ENCODE results near the gene USP15.
A peak's percentile ranks its signal among the peaks of the same experiment; 100 is the strongest.

The USP15 gene

DNA sequence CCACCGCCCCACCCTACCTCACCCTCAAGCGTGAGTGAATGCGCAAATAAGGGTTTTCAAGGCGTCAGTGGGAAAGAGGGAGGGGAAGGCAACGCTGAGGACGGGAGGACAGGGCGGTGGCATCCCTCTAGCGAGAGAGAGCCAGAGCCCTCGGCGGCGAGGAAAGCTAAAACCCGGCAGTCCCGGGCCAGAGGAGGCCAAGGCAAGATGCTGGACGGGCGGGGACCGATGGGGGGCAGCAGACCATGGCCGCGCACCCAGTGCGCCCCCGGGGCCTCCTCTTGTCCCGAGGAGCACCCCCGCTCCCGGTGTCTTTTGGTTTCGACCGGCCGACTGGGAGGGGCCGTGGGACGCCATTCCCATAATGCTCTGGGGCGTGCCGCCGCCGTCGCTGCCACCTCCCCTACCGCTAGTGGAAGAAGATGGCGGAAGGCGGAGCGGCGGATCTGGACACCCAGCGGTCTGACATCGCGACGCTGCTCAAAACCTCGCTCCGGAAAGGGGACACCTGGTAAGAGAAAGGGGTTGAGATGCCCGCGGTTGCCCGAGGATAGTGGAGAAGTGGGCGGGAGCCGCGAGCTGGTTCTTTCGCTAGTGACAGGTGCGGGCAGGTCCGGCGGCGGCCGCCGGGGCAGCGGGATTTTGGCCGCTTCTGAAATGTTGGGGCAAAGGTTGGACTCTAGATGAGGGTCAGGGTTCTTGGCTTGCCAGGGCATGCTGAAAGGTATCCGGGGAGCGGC lies at the start of gene USP15:
TSS of gene USP15 (plus strand) at position 412 of the 740 bp plus-strand sequence. CDS start at position 423, 11 bp downstream.
- peak; percentile 93 for DNase-seq (ENCODE audit: low read depth)

DNA sequence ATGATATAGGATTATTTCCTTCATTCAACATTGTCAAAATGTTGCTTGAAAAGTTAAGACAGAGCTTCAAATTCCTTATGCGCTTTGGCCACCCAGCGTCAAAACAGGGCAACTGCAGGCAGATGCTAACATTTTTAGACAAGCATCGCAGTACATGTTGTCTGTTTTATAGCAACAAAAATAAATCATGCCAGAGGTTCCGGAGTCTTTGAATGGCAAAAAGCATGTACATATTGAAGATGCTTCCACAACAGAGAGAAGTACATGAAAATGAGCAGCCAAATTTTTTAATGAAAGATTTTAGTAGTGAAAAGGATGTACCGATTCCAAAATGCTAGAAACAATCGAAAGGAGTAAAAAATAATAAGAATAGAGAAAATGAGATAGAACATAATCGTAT lies 49.8 kb upstream of the USP15 start:
- peak; percentile 18 for DNase-seq (ENCODE audit: low read depth)

DNA sequence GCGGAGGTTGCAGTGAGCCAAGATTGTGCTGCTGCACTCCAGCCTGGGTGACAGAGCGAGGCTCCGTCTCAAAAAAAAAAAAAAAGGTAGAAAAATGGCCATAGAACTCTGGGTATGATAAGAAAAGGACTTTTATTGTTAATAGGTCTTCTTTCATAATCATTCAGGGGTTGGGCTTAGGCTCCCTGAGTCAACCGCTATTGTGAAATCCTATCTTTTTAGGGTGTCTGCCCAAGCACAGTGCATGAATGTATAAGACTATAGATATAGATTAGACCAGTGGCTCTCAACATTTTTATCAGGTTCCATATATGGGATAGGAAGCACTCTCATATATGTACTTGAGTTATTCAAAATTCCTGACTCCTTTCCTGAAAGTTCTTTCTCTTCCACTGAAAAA lies 48.7 kb upstream of the USP15 start:
- DNase-seq (ENCODE audit: low read depth) = no peak

DNA sequence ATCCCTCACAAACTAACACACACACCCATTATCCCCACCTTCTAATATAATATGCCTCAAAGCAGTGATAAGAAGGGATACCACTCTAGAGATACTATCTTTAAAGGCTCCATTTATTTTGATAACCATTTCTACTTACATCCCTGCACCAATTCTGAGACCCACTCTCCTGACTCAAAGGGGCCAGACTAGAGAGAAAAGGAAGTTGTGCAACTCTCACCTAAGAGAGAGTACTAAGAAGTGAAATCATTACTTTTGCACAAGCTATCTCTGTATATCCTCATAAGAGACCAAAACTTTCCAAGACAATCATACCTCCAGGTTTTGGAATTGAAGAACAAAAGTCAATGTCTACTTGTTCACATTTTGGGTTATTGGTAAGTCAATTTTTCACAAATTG lies 45.4 kb upstream of the USP15 start:
- no peak for DNase-seq (ENCODE audit: low read depth)

DNA sequence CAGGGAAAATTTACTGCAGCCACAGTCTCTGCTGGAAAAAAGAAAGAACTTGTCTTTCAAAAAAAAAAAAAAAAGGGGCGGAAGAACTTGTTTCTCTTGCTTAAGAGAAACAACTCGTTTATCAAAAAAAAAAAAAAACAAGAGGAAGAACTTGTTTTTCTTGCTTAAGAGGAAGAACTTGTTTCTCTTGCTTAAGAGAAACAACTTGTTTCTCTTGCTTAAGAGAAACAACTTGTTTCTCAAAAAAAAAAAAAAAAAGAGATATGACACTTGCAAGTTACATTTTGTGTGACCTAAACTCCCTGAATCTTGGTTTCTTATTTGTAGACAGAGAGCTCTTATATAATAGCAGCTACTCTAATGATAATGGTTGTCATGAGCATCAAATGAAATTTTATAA lies 44.7 kb upstream of the USP15 start:
- DNase-seq (ENCODE audit: low read depth) = no peak

DNA sequence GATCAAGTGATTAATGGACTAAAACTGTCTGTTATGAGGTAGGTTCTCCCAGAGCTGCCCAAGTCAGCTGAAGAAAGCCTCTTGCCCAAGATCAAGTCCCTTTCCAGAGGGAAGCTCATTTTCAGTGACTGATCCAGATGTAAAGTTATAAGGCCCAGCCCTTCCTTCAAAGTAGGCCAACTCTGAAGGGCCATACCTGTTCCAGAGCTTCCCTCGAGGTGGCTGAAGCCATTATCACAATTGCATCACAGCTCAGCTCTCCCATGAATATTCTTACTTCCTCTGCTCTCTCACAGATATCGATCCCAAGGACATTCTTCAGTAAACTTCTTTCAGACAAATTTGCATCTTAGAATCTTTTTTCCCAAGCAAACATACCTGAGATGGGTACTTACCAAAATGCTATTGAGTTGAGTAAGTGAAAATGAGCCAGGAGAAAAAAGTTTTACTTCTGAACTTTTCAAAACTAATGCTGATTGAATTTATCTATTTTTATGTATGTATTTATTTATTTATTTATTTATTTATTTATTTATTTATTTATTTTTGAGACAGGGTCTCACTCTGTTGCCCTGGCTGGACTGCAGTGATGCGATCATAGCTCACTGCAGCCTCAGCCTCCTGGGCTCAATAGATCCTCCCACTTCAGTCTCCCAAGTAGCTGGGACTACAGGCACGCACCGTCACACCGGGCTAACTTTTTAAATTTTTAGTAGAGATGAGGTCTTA lies 42.6 kb upstream of the USP15 start:
- no peak for DNase-seq (ENCODE audit: low read depth)

DNA sequence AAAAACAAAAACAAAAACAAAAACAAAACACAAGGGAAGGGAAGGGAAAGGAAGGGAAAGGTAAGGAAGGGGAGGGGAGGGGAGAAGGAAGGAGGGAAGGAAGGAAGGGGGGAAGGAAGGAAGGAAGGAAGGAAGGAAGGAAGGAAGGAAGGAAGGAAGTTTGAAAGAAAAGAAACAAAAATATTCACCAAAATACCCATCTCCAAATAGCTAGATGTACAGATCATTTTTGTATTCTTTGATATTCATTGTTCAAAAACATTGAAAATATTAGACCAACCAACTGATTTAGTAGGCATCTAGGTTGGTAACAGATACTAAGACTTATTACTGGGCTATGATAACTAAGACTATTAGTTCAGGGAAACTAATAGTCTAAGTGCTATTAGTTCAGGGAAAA lies 39.1 kb upstream of the USP15 start:
- no peak for DNase-seq (ENCODE audit: low read depth)

DNA sequence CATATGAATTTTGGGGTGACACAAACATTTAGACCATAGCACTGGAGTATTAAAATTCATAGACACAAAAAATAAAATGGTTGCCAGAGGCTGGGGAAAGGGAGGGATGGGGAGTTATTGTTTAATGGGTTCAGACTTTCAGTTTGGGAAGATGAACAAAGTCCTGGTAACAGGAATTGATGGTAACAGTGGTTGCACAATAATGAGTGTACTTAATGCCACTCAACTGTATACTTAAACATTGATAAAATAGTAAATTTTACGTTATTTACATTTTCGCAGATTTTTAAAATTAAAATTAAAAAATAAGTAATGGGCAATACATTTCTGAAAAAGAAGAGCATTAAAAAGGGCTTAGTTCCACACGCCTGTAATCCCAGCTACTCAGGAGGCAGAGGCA lies 35.6 kb upstream of the USP15 start:
- DNase-seq (ENCODE audit: low read depth) = no peak

DNA sequence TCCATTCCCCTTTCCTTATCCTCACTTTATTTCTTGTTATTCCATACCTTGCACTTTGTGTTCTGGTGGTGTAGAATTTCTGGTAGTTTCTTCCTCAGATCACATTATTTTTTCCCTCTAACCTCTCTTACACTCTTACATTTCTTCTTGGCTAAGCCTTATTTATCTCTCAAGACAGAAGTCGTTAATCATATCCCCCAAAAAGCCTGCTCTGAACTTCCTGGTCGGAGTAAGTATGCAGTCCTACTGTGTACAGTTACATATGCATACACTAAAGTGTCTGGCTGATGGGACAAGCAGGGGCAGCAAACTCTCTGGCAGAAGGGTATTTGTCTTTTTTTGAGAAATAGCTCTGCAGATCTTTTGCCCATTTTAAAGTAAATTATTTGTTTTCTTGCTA lies 33.1 kb upstream of the USP15 start:
- DNase-seq (ENCODE audit: low read depth) = no peak

DNA sequence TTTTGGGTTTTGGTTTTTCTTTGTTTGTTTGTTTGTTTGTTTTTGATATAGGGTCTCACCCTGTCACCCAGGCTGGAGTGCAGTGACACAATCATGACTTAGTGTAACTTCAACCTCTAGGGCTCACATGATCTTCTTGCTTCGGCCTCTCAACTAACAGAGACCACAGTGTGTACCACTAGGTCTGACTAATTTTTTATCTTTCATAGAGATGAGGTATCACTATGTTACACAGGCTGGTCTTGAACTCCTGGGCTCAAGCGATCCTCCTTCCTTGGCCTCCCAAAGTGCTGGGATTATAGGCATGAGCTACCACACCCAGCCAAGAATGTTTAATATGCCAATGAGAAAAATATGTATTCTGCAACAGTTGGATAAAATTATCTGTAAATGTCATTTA lies 29.6 kb upstream of the USP15 start:
- DNase-seq (ENCODE audit: low read depth) = no peak

DNA sequence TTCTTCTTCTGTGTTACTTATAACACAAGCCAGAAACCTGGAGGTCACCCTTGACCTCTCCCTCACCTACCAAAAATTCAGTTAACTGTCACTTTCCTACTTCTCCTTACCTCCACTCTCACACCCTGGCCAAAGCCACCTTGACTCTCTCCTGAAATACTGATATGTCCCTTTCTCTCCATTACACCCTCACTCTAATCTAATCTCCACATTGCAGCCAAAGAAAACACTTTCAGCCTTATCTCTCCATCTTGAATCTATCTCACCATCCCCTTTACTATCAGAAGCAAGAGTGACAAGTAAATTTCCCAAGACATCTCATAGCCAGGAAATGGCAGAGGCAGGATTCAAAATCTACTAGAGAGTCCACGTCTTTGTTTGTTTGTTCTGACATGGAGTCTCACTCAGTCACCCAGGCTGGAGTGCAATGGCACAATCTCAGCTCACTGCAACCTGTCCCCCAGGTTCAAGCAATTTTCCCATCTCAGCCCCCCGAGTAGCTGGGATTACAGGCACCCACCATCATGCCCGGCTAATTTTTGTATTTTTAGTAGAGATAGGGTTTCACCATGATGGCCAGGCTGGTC lies 28.0 kb upstream of the USP15 start:
- DNase-seq (ENCODE audit: low read depth) = no peak

DNA sequence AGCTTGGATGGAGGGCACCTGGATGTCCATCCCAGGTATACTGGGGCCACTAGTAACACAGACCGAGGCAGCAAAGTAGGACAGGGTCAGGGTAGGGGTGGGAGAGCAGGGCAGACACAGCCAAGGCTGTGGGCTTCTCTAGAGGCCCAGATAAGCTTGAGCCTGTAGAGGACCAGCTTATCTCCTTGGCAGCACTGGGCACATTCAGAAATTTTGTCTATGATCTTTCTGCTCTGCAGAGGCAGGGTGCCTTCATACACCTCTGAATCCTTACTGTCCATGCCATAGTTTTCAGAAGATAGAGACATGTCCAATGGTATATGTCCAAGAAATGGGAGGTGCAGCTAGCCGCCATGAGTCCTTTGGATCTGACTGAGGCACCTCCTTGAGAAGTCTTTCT lies 26.4 kb upstream of the USP15 start:
- no peak for DNase-seq (ENCODE audit: low read depth)

DNA sequence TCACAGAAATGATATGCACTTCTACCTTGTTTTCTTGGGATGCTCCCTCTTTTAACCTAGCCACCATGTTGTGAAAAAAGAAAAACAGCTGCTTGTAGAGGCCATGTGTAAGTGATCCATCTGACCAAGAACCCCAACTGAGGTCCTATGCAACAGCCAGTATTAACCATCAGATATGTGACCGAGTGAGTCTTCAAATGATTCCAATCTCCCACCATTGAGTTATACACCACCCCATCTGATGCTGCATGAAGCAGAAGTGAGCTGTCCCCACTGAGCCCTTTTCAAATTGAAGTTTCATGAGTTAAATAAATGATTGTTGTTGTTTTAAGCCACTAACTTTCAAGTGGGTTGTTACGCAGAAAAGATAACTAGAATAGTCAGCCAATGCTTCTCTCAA lies 20.6 kb upstream of the USP15 start:
- no peak for DNase-seq (ENCODE audit: low read depth)

DNA sequence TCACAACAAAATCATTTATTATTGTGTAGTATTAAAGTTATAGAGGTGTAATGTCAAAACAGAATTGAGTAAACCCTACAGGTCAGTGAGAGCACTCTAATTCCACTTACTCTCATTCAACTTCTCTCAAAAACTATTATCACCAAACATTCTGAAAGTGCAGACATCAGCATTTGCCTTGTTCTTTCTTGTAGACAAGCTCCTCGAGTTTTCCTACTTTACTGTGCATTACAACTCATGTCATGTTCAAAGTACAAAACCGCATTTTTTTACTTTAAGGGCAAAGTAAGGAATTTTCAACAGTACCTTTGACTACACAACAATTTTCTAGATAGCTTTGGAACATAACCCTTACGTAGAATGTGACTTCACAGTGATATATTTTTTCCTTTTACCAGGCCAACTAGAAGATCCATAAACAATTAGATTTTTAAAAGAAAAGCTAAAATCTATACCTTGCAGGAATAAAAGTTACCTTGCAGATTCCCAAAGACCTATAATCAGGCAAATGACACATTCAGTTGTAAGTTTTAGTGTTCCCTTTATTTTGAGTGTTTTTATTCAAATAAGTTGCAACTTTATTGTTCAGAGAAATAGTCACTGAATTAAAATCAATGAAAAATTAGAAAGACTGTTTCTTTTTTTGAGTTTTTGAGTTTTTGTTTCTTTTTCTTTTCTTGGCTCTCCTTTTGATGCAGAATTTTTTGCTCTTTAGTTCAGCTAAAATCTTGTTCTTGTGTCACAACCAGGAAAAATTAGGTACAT lies 12.7 kb upstream of the USP15 start:
- DNase-seq (ENCODE audit: low read depth) = no peak

DNA sequence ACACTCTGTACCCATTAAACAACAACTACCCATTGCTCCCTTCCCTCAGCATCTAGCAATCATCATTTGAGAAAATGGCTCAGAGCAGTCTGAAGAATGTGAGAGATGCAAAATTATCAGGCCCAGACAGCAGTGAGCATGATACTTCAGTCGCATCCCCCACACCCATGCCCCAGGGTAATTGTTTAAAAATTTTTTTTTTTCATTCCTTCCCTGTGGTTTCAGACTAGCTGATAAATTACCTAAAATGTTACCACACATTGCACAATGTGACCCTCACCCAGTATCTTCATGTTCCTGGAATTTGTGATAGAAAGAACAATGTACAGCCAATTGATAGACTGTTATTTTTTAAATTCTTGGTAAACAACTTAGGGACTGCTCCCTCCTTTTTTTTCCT lies 11.3 kb upstream of the USP15 start:
- no peak for DNase-seq (ENCODE audit: low read depth)

DNA sequence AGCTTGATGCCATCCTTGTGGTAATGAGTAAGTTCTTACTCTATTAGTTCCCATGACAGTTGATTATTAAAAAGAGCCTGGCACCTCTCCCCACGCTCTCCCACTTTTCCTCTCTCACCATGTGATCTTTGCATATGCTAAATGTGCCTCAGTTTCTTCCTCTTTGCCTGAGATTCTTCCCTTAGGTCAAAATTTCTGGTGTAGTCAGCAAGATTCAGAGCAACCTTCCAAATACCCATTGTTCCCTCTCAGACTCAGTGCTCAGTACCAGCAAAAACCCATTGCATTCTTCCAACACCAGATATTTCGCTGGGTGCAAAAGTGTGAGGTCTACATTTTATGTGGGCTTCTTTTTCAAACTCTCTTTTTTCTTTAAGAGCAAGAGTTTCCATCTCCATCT lies 10.8 kb upstream of the USP15 start:
- no peak for DNase-seq (ENCODE audit: low read depth)

DNA sequence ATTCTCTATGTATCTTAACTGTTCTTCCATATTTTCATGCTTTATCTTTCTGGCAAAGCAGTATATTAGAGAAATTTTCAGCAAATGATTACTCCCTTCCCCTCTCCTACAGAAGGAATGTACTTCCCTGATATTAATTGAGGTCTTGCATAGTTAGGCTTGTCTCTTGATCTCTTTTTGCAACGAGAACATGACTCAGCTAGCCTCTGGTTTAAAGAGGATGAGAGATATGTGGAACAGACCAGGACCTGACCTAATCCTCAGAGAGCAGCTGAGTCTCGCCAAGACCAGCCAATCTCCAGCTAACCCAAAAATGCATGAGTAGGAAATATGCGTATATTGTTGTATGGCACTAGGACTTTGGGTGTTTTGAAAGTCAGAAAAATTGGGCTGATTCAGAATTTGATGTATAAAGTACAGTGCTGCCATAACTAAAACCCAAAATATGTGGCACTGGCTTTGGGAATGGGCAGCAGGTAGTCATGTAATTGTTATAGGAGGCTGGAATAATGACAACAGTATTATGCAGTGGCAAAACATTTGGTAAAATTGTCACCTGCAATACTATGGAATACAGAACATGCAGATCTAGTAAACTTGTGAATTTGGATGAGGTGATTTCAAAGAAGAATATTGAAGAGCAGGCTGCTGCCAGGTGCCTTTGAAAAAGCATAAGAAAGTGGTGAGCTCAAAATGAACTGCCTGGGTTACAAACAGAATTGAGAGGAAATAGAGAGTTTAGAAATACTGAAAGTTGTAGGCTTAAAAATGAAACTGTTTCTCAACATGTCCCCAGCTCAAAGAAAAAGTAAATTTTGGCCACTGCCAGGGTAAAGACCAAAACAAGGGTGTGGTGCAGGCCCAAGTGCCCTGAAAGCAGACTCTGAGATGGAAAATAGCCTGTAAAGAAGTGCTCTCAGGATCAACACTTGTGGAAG lies 9.3 kb upstream of the USP15 start:
- DNase-seq (ENCODE audit: low read depth) = no peak

DNA sequence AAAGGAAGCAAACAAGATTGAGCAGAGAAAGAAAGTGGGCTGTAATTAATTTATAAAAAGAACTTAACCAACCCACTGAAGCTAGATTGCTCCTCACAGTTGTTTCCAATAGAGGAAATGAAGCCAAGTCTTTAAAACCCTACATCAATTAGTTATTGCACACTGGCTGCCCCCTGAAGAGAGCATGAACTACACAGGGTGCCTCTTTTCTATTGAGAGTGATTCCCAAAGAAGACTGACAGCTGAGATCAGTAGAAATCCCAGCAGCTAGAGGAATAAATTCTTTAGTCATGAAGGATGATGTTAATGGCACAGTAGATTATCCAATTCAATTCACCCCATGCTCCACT lies 8.6 kb upstream of the USP15 start:
- DNase-seq (ENCODE audit: low read depth) = no peak

DNA sequence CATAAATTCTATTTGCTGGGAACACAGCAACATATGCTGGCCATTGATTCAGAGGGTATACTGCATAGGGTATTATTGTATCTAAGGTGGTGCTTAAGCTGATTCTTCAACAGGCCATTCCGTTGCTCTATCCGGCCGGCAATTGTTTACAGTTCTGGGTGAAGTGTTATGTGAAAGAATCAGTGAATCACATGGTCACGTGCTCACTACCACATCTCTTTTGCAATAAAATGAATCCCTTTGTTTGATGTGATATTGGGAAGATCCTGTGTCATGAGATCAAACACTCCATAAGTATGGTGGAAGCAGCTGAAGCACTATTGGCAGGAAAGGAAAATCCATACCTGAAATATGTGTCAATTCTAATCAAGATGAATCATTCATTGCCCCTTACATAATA lies 7.6 kb upstream of the USP15 start:
- DNase-seq (ENCODE audit: low read depth) = no peak

DNA sequence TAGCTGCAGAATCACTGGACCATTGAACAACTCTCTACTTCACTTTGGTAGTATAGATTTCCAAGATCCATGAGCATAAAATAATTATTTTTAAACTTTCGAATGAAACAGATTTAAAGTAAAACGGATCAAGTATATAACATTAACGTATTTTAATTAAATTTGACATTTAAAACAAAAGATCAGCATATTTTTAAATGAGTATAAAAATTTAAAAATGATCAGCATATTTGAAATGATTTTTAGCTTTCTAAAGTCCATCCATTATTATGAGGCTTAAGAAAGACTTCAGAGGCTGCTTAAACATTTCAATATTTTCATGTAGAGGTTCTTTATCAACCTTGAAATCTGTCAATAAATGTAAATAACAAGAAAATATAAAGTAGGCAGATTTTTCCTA lies 5.2 kb upstream of the USP15 start:
- DNase-seq (ENCODE audit: low read depth) = no peak

DNA sequence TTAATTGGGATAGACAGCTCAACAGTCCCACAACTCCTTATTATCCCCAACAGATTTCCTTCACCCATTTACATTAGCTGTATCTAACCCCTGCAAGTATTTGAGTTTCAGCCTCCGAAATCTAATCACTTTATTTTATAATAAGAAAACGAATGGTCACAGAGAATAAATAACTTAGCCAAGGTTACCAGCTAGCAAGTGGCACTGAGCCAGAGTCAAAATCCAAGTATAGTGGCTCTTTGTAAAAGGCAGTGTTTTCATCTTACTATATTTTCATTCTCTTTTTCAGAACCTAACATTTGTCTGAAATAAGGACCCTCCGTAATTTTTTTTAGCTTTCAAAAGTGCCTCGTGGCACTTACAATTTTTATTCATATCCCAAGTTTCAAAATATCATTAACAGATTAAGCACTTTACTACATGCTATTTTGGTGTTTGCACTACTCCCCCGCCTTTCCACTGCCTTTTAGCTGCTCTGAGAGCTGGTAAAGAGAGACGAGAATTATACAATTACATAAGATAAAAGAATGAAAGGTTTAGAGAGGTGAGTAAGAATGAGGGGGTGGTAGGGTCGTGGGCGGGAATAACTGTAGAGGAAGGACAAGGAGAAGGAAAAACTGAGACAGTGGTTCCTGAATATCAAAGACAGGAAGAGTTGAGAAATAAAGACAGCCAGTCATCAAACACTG lies 3.7 kb upstream of the USP15 start:
- DNase-seq (ENCODE audit: low read depth) = no peak
